GM12872 (cell line): Measurements from ENCODE around the gene ZDHHC17.

Experiments used
- CTCF ChIP-seq: IDR thresholded peaks from 3 replicates; pipeline ENCODE4 v1.5.1; 2011; ENCODE audit warnings: low read depth, mild to moderate bottlenecking, low read length, moderate library complexity; ENCODE audit not compliant: insufficient read depth

The ZDHHC17 gene

GRCh38 chr12:76726626-76727025, 37.3 kb upstream of the ZDHHC17 start:
- no peak for TF ChIP-seq CTCF

GRCh38 chr12:76738824-76739579, 24.9 kb upstream of the ZDHHC17 start:
- no peak for TF ChIP-seq CTCF

GRCh38 chr12:76739896-76740295, 24.0 kb upstream of the ZDHHC17 start:
- no peak for TF ChIP-seq CTCF

- TF ChIP-seq CTCF = no peak
Observed at GRCh38 chr12:76740501-76740900, 23.4 kb upstream of the ZDHHC17 start.

GRCh38 chr12:76745343-76745742, 18.6 kb upstream of the ZDHHC17 start:
- no peak for TF ChIP-seq CTCF

GRCh38 chr12:76746516-76746915, 17.4 kb upstream of the ZDHHC17 start:
- no peak for TF ChIP-seq CTCF

- TF ChIP-seq CTCF = no peak
Observed at GRCh38 chr12:76747245-76747644, 16.7 kb upstream of the ZDHHC17 start.
